HCT116 (cell line): ENCODE measurements around the gene ZNF618. TPM values are rescaled to one million over a fixed set of nuclear protein-coding genes. Genes with fewer than 3 reads are reported as not detected.

ENCODE experiments used
- ATAC-seq: fragments of 200-7000 bp; cut with Tn5 transposase; 2 replicates; pipeline ENCODE4 v1.9.1; 2020; ENCODE audit warnings: mild to moderate bottlenecking, moderate library complexity
- BruUV-seq: library from RNA; stranded (reverse); fragments of 400-500 nt; replicated peaks from 2 replicates; lab custom pipeline; 2021; lab: Mats Ljungman, UMichigan
- CTCF ChIA-PET: fragments of 300-600 bp; sonication (Branson Sonifier 250); formaldehyde crosslinking; loops from one replicate; lab custom pipeline; 2021; ENCODE audit warnings: antibody characterized with exemption; lab: Charles Lee
- POLR2A ChIA-PET: fragments of 300-600, 350-600 bp; sonication (Branson Sonifier 250); formaldehyde crosslinking; loops from one replicate; lab custom pipeline; 2021; ENCODE audit warnings: antibody characterized with exemption; lab: Charles Lee
- RAD21 ChIA-PET, 2 experiments: fragments of 300-600 bp; sonication (Branson Sonifier 250); formaldehyde crosslinking; loops; one replicate each; lab custom pipeline; 2023; ENCODE audit warnings: low total read pairs in 2 of 2; ENCODE audit not compliant: uncharacterized antibody in 2 of 2, unreplicated experiment in 2 of 2, low non-redundant PET in 1 of 2; lab: Charles Lee
- DNase-seq: peaks from one replicate; pipeline ENCODE4 v3.0.0-alpha.2; 2010; ENCODE audit warnings: low read depth, low spot score
- H2AFZ ChIP-seq: fragments of 200-600 bp; shearing (Covaris generic), sonication (generic); 2 replicates; pipeline ENCODE4 v1.6.1; 2017; ENCODE audit warnings: low read depth, mixed run types, mixed read lengths, antibody characterized with exemption, low read length; ENCODE audit not compliant: poor library complexity, severe bottlenecking
- H3K27ac ChIP-seq: 2 replicates; pipeline ENCODE4 v1.5.1; 2012; ENCODE audit warnings: low read depth, low read length
- H3K27me3 ChIP-seq: fragments of 200-600 bp; sonication (generic); 2 replicates; pipeline ENCODE4 v1.6.1; 2016; ENCODE audit warnings: mixed run types, low read length, mixed read lengths; ENCODE audit not compliant: insufficient read depth
- H3K36me3 ChIP-seq, 2 experiments: fragments of 200-500 bp in 1 of 2; fragments of 200-600 bp in 1 of 2; sonication (Bioruptor generic) in 1 of 2; sonication (generic) in 1 of 2; 2 replicates each; pipeline versions ENCODE4 v1.5.1 to v1.6.1; 2014 to 2016; ENCODE audit warnings: low read length in 2 of 2, inconsistent platforms in 1 of 2, mixed read lengths in 1 of 2, mixed run types in 1 of 2; ENCODE audit not compliant: insufficient read depth in 2 of 2, control insufficient read depth in 1 of 2
- H3K4me1 ChIP-seq, 2 experiments: fragments of 200-600 bp in 1 of 2; sonication (generic) in 1 of 2; 2 replicates each; pipeline versions ENCODE4 v1.5.1 to v1.6.1; 2012 to 2017; ENCODE audit warnings: low read length in 2 of 2, inconsistent platforms in 1 of 2, mild to moderate bottlenecking in 1 of 2, mixed read lengths in 1 of 2, mixed run types in 1 of 2, moderate library complexity in 1 of 2; ENCODE audit not compliant: insufficient read depth in 2 of 2, control insufficient read depth in 1 of 2
- H3K4me2 ChIP-seq: fragments of 200-600 bp; sonication (generic); 2 replicates; pipeline ENCODE4 v1.6.1; 2017; ENCODE audit warnings: mixed run types, low read length, mixed read lengths
- H3K4me3 ChIP-seq, 2 experiments: fragments of 200-600 bp in 1 of 2; sonication (generic) in 1 of 2; replicated peaks in 1 of 2; 2 replicates each; pipeline ENCODE4 v1.5.1; 2011 to 2016; ENCODE audit warnings: low read length in 2 of 2, control low read depth in 1 of 2, low read depth in 1 of 2, mild to moderate bottlenecking in 1 of 2, mixed read lengths in 1 of 2, mixed run types in 1 of 2
- H3K79me2 ChIP-seq: fragments of 200-600 bp; sonication (generic); 2 replicates; pipeline ENCODE4 v1.6.1; 2017; ENCODE audit warnings: mild to moderate bottlenecking, mixed run types, low read length, moderate library complexity, mixed read lengths; ENCODE audit not compliant: insufficient read depth
- H3K9ac ChIP-seq: fragments of 200-600 bp; sonication (generic); 2 replicates; pipeline ENCODE4 v1.6.1; 2016; ENCODE audit warnings: low read length, mixed read lengths
- H3K9me2 ChIP-seq: fragments of 200-600 bp; sonication (generic), shearing (Covaris generic); 2 replicates; pipeline ENCODE4 v1.6.1; 2017; ENCODE audit warnings: mixed run types, mild to moderate bottlenecking, moderate library complexity; ENCODE audit not compliant: insufficient read depth
- H3K9me3 ChIP-seq, 2 experiments: fragments of 200-500 bp in 1 of 2; fragments of 200-600 bp in 1 of 2; sonication (Bioruptor generic) in 1 of 2; sonication (generic) in 1 of 2; 2 replicates each; pipeline ENCODE4 v1.6.1; 2014 to 2017; ENCODE audit warnings: low read length in 2 of 2, mixed read lengths in 2 of 2, inconsistent platforms in 1 of 2, low read depth in 1 of 2, mild to moderate bottlenecking in 1 of 2, mixed run types in 1 of 2, moderate library complexity in 1 of 2; ENCODE audit not compliant: control insufficient read depth in 1 of 2, insufficient read depth in 1 of 2
- H4K20me1 ChIP-seq: fragments of 200-600 bp; sonication (generic), shearing (Covaris generic); 2 replicates; pipeline ENCODE4 v1.6.1; 2017; ENCODE audit warnings: mixed run types, mild to moderate bottlenecking, moderate library complexity; ENCODE audit not compliant: insufficient read depth
- CBX3 ChIP-seq: IDR thresholded peaks from 2 replicates; pipeline ENCODE4 v1.6.1; 2012; ENCODE audit warnings: low read depth
- CEBPB ChIP-seq: IDR thresholded peaks from 2 replicates; pipeline ENCODE4 v1.6.1; 2012; ENCODE audit warnings: low read depth
- EGR1 ChIP-seq: IDR thresholded peaks from 2 replicates; pipeline ENCODE4 v1.6.1; 2012; ENCODE audit warnings: low read depth
- EZH2 ChIP-seq: fragments of 200-600 bp; sonication (generic); IDR thresholded peaks from 2 replicates; pipeline ENCODE4 v1.6.1; 2017; ENCODE audit warnings: antibody characterized with exemption, mixed run types
- FOSL1 ChIP-seq: IDR thresholded peaks from 2 replicates; pipeline ENCODE4 v1.6.1; 2012; ENCODE audit warnings: low read depth
- JUND ChIP-seq: IDR thresholded peaks from 2 replicates; pipeline ENCODE4 v1.6.1; 2012
- POLR2A ChIP-seq: IDR thresholded peaks from 2 replicates; pipeline ENCODE4 v1.7.0; 2011; ENCODE audit warnings: borderline replicate concordance; ENCODE audit not compliant: insufficient read depth, insufficient read length; ENCODE audit errors: extremely low read depth
- RAD21 ChIP-seq: IDR thresholded peaks from 2 replicates; pipeline ENCODE4 v1.6.1; 2012; ENCODE audit warnings: low read depth, mild to moderate bottlenecking
- SP1 ChIP-seq: IDR thresholded peaks from 2 replicates; pipeline ENCODE4 v1.6.1; 2012; ENCODE audit warnings: low read depth
- SRF ChIP-seq: IDR thresholded peaks from 2 replicates; pipeline ENCODE4 v1.6.1; 2012; ENCODE audit warnings: low read depth
- TCF7L2 ChIP-seq: IDR thresholded peaks from 2 replicates; pipeline ENCODE4 v1.7.0; 2011; ENCODE audit warnings: borderline replicate concordance, inconsistent platforms; ENCODE audit not compliant: insufficient read depth, insufficient read length; ENCODE audit errors: extremely low read depth
- YY1 ChIP-seq: IDR thresholded peaks from 2 replicates; pipeline ENCODE4 v1.6.1; 2011; ENCODE audit warnings: low read length, low read depth, moderate library complexity, mild to moderate bottlenecking; ENCODE audit not compliant: insufficient replicate concordance; ENCODE audit errors: extremely low read depth
- ZFX ChIP-seq: fragments of 450-650 bp; IDR thresholded peaks from 2 replicates; pipeline ENCODE4 v1.6.1; 2017
- ZNF274 ChIP-seq: fragments of 200-500 bp; sonication (Bioruptor generic); IDR thresholded peaks from 2 replicates; pipeline ENCODE4 v1.6.1; 2014; ENCODE audit warnings: mild to moderate bottlenecking, low read depth, low read length, inconsistent platforms
- intact Hi-C: fragments of 100-400 bp; cut with micrococcal nuclease; formaldehyde crosslinking; loops from 2 replicates; pipeline ENCODE4 v1.10.0; 2022
- total RNA-seq: library from RNA; stranded (reverse); gene quantifications from one replicate; pipeline ENCODE4 v1.2.1, GENCODE V29; 2021; ENCODE audit not compliant: unreplicated experiment
- TF ChIP-seq, protein P1 (sequence below): IDR thresholded peaks from 2 replicates; pipeline ENCODE4 v1.6.1; 2012
- TF ChIP-seq, protein P2 (sequence below): IDR thresholded peaks from 2 replicates; pipeline ENCODE4 v1.6.1; 2012
- TF ChIP-seq, protein P3 (sequence below): IDR thresholded peaks from 2 replicates; pipeline ENCODE4 v1.6.1; 2011; ENCODE audit warnings: mild to moderate bottlenecking, low read length, moderate library complexity; ENCODE audit not compliant: insufficient replicate concordance; ENCODE audit errors: extremely low read depth

The ZNF618 gene
- total RNA-seq, 1 experiment from 2014 or later: 13.5 TPM

DNA sequence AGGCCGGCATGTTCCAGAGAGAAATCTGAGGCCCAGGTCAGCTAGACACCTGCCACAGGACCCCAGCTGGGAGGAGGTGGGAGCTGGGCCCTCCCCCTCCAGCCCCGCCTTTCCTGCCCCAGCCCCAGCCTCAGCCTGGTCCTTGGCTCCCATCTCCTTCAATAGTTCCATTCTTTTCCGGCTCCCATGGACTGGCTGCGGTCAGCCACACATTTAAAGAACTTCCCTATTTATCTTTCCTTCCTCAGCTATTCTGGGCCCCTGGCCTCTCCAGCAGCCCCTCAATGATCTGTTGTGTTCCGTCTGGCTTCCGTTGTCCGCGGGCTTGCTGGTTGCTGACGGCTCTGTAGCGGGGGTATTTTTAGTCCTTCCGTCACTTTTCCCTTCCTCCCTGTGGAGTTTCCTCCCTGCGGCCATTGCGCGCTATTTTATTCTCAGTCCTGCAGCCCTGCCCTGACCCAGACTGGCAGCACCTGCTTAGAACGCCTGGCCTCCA is 128.2 kb downstream of the ZNF618 start:
- H3K9ac ChIP-seq: no peak overlapping the region
- H3K4me1 ChIP-seq: no peaks in the 10 kb centered on the region
- no peaks in the 10 kb centered on the region for H3K9me2 ChIP-seq
- no peak for ATAC-seq
- ChIA-PET CTCF (no interaction called here), RAD21 (no interaction called here), POLR2A (no interaction called here)
- H3K36me3 ChIP-seq: no peaks in the 10 kb centered on the region
- no TSS peak for BruUV-seq
- H3K4me3 ChIP-seq: no peak overlapping the region
- intact Hi-C loops: no loop called here
- H3K4me2 ChIP-seq: no peak overlapping the region
- no peaks in the 10 kb centered on the region for H4K20me1 ChIP-seq
- DNase-seq: no peak
- H3K9me3 ChIP-seq: no peaks in the 10 kb centered on the region
- H2AFZ ChIP-seq: no peak overlapping the region
- no peaks in the 10 kb centered on the region for H3K27me3 ChIP-seq
- H3K27ac ChIP-seq: no peak overlapping the region
- TF ChIP-seq, protein P1, sequence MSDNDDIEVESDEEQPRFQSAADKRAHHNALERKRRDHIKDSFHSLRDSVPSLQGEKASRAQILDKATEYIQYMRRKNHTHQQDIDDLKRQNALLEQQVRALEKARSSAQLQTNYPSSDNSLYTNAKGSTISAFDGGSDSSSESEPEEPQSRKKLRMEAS: no peak
- no peak for TF ChIP-seq POLR2A
- TF ChIP-seq FOSL1: no peak
- TF ChIP-seq ZFX: no peak
- TF ChIP-seq YY1: no peak
- no peak for TF ChIP-seq CBX3
- no peak for TF ChIP-seq EGR1
- TF ChIP-seq RAD21: no peak
- TF ChIP-seq, protein P2, sequence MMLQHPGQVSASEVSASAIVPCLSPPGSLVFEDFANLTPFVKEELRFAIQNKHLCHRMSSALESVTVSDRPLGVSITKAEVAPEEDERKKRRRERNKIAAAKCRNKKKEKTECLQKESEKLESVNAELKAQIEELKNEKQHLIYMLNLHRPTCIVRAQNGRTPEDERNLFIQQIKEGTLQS: no peak
- TF ChIP-seq SP1: no peak
- TF ChIP-seq ZNF274: no peak
- no peak for TF ChIP-seq TCF7L2
- no peak for TF ChIP-seq JUND
- TF ChIP-seq, protein P3, sequence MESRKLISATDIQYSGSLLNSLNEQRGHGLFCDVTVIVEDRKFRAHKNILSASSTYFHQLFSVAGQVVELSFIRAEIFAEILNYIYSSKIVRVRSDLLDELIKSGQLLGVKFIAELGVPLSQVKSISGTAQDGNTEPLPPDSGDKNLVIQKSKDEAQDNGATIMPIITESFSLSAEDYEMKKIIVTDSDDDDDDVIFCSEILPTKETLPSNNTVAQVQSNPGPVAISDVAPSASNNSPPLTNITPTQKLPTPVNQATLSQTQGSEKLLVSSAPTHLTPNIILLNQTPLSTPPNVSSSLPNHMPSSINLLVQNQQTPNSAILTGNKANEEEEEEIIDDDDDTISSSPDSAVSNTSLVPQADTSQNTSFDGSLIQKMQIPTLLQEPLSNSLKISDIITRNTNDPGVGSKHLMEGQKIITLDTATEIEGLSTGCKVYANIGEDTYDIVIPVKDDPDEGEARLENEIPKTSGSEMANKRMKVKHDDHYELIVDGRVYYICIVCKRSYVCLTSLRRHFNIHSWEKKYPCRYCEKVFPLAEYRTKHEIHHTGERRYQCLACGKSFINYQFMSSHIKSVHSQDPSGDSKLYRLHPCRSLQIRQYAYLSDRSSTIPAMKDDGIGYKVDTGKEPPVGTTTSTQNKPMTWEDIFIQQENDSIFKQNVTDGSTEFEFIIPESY: no peak
- TF ChIP-seq SRF: no peak
- TF ChIP-seq CEBPB: no peak
- no peak for TF ChIP-seq EZH2
- no peaks in the 10 kb centered on the region for H3K79me2 ChIP-seq
